KMS-11 (cell line): ENCODE measurements around the gene ABCF3.
A peak's percentile ranks its signal among the peaks of the same experiment; 100 is the strongest.

Experiments
- H2AFZ ChIP-seq: fragments of 200-600 bp; sonication (generic); 2 replicates; pipeline ENCODE4 v1.6.1; 2016; ENCODE audit warnings: antibody characterized with exemption, mixed run types, low read depth
- H3K27ac ChIP-seq: fragments of 200-600 bp; sonication (generic); 2 replicates; pipeline ENCODE4 v1.6.1; 2016; ENCODE audit warnings: mild to moderate bottlenecking, mixed run types
- H3K27me3 ChIP-seq: fragments of 200-600 bp; sonication (generic); 2 replicates; pipeline ENCODE4 v1.6.1; 2017; ENCODE audit warnings: mild to moderate bottlenecking, low read depth, mixed run types, moderate library complexity; ENCODE audit not compliant: insufficient read depth
- H3K36me3 ChIP-seq: fragments of 200-600 bp; sonication (generic); 2 replicates; pipeline ENCODE4 v1.6.1; 2017; ENCODE audit warnings: mild to moderate bottlenecking, mixed run types; ENCODE audit not compliant: insufficient read depth
- H3K4me1 ChIP-seq: fragments of 200-600 bp; sonication (generic); 2 replicates; pipeline ENCODE4 v1.6.1; 2016; ENCODE audit warnings: mild to moderate bottlenecking, low read depth, mixed run types; ENCODE audit not compliant: poor library complexity, severe bottlenecking
- H3K4me2 ChIP-seq: fragments of 200-600 bp; sonication (generic); 2 replicates; pipeline ENCODE4 v1.7.0; 2016; ENCODE audit warnings: mild to moderate bottlenecking, mixed run types
- H3K4me3 ChIP-seq: fragments of 200-600 bp; sonication (generic); IDR thresholded peaks from 2 replicates; pipeline ENCODE4 v1.6.1; 2017; ENCODE audit warnings: low read depth, low read length, mixed read lengths; ENCODE audit not compliant: insufficient read depth
- H3K79me2 ChIP-seq: fragments of 200-600 bp; sonication (generic); 2 replicates; pipeline ENCODE4 v1.6.1; 2016; ENCODE audit warnings: low read depth, mixed run types; ENCODE audit not compliant: insufficient read depth
- H3K9ac ChIP-seq: fragments of 200-600 bp; sonication (generic); 2 replicates; pipeline ENCODE4 v1.6.1; 2016; ENCODE audit warnings: mild to moderate bottlenecking, mixed run types
- H4K20me1 ChIP-seq: fragments of 200-600 bp; sonication (generic); 2 replicates; pipeline ENCODE4 v1.6.1; 2016; ENCODE audit warnings: mild to moderate bottlenecking, mixed run types; ENCODE audit not compliant: insufficient read depth
- TF ChIP-seq, protein P1 (sequence below): fragments of 200-600 bp; sonication (generic); conservative IDR thresholded peaks from 2 replicates; pipeline ENCODE4 v1.6.1; 2017; ENCODE audit warnings: low read depth, mild to moderate bottlenecking, antibody characterized with exemption, low read length, moderate library complexity, mixed read lengths

Gene ABCF3

GRCh38 chr3:184175981-184176376, 10.0 kb upstream of the ABCF3 start:
- Histone ChIP-seq H3K4me3 (peak overlapping the region; percentile 65), H2AFZ (no peak overlapping the region), H3K4me1 (peaks cover 17% of the 10 kb centered on the region), H3K27me3 (no peaks in the 10 kb centered on the region), H4K20me1 (no peaks in the 10 kb centered on the region), H3K9ac (no peak overlapping the region; the same call in 1 of the 2 replicates), H3K79me2 (peaks cover 18% of the 10 kb centered on the region), H3K27ac (no peak overlapping the region), H3K4me2 (peak overlapping the region; percentile 98), H3K36me3 (peaks cover 3% of the 10 kb centered on the region; the same call in 1 of the 2 replicates)
- TF ChIP-seq, protein P1, sequence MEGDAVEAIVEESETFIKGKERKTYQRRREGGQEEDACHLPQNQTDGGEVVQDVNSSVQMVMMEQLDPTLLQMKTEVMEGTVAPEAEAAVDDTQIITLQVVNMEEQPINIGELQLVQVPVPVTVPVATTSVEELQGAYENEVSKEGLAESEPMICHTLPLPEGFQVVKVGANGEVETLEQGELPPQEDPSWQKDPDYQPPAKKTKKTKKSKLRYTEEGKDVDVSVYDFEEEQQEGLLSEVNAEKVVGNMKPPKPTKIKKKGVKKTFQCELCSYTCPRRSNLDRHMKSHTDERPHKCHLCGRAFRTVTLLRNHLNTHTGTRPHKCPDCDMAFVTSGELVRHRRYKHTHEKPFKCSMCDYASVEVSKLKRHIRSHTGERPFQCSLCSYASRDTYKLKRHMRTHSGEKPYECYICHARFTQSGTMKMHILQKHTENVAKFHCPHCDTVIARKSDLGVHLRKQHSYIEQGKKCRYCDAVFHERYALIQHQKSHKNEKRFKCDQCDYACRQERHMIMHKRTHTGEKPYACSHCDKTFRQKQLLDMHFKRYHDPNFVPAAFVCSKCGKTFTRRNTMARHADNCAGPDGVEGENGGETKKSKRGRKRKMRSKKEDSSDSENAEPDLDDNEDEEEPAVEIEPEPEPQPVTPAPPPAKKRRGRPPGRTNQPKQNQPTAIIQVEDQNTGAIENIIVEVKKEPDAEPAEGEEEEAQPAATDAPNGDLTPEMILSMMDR: no peak

DNA sequence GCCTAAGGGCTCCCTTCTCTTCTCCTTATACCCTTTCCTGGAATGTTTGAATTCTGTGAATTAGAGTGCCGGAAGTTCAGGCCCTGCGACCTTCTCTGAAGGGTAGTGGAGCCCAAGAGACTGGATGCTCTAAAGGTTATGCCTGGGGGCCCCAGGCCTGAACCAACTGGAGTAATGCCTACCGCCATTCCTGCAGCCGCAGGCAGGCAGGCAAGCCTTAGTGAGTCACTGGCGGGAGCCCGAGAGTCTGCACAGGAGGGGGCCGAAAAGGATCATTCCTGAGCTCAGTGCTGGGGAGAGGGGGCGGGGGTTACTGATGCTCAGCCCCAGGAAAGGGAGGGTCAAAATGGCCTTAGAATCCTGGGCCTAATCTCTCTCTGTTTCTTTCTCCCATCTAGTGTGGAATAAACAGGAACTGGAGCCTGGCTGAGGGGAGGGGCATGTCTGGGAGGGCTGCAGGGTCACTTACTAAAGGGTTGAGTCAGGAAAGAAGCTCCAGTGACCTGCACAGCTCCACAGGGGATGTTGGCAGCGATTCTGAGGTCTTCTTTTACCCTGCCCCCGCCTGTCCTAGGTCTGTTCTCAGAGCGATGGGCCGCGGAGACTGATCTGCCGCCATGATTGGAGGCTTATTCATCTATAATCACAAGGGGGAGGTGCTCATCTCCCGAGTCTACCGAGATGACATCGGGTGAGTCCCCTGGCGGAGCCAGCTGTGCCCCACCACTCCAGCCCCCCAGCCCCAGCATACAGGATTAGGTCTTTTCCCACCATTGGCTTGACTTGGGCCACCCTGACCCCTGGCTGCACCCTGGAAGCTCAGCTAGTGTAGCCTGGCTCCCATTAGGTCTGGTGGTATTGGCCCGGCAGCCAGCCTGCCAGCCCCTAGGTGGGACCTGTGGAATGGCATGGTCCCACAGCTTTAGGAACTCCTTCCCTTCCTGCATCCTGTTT, 9.3 kb upstream of the ABCF3 start:
- H3K9ac ChIP-seq: no peak overlapping the region
- no peak overlapping the region for H3K4me3 ChIP-seq
- TF ChIP-seq, protein P1: no peak
- H3K36me3 ChIP-seq: peaks cover 3% of the 10 kb centered on the region; the same call in 1 of the 2 replicates
- no peaks in the 10 kb centered on the region for H3K27me3 ChIP-seq
- no peaks in the 10 kb centered on the region for H4K20me1 ChIP-seq
- H3K4me2 ChIP-seq: peak overlapping the region; percentile 98; the same call in 1 of the 2 replicates
- peaks cover 18% of the 10 kb centered on the region for H3K79me2 ChIP-seq
- H2AFZ ChIP-seq: no peak overlapping the region
- peaks cover 17% of the 10 kb centered on the region for H3K4me1 ChIP-seq
- no peak overlapping the region for H3K27ac ChIP-seq

DNA sequence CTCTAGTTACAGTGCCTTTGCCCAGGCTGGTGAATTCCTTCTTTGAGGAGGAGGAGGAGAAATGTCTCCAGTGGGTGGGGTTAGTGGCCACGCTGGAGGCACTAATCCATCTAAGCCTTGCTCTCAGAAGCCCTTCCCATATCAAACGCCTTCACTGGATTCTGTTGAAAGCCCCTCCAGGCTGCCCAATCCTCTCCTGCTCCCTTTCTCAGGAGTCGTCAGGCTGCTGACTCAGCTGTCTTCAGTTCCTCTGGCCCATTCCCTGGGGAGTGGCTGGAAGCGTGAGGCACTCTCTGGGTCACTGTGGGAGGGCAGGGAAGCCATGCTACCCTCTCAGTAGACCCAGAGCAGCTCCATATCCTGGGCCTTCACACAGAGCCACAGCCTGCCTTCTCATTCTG, 8.7 kb upstream of the ABCF3 start:
- Histone ChIP-seq H3K9ac (no peak overlapping the region), H3K79me2 (peaks cover 18% of the 10 kb centered on the region), H3K4me1 (peaks cover 17% of the 10 kb centered on the region), H3K27ac (no peak overlapping the region), H3K4me3 (no peak overlapping the region), H3K36me3 (peaks cover 9% of the 10 kb centered on the region; the same call in 1 of the 2 replicates), H2AFZ (no peak overlapping the region), H3K4me2 (no peak overlapping the region; the same call in 1 of the 2 replicates), H3K27me3 (no peaks in the 10 kb centered on the region), H4K20me1 (no peaks in the 10 kb centered on the region)
- TF ChIP-seq, protein P1: no peak

- no peak overlapping the region for H3K27ac ChIP-seq
- TF ChIP-seq, protein P1: no peak
- H3K27me3 ChIP-seq: no peaks in the 10 kb centered on the region
- H3K4me2 ChIP-seq: no peak overlapping the region
- no peaks in the 10 kb centered on the region for H4K20me1 ChIP-seq
- H3K9ac ChIP-seq: no peak overlapping the region
- peaks cover 14% of the 10 kb centered on the region; the same call in 1 of the 2 replicates for H3K36me3 ChIP-seq
- H3K4me1 ChIP-seq: peaks cover 17% of the 10 kb centered on the region
- no peak overlapping the region for H2AFZ ChIP-seq
- peaks cover 18% of the 10 kb centered on the region for H3K79me2 ChIP-seq
- no peak overlapping the region for H3K4me3 ChIP-seq
These were observed 8.2 kb upstream of the ABCF3 start for GRCh38 chr3:184177767-184178306.
